Stimulated activated memory B cell treated with anti-CD40 and anti-IgM and Interleukin-4, amounts not matched to agents 10 μg/mL and 1 μg/mL and 100 μg/mL, for 72 hours (primary cell): ENCODE measurements around the gene SSTR1.
"Not testable (repeated sequence)": the region's sequence is repeated elsewhere in the genome, so short reads cannot be mapped to it uniquely, and the experiment has no call there.

Experiments
- ATAC-seq: fragments of 150-1000 bp; cut with Tn5 transposase; 2 replicates; pipeline ENCODE4 v1.10.0; 2021
- H3K27ac Mint-ChIP-seq: one replicate; pipeline ENCODE4 v1.8.0; 2022; ENCODE audit warnings: mild to moderate bottlenecking, mixed read lengths
- H3K27me3 Mint-ChIP-seq: one replicate; pipeline ENCODE4 v1.8.0; 2022; ENCODE audit warnings: mixed read lengths
- H3K36me3 Mint-ChIP-seq: one replicate; pipeline ENCODE4 v1.8.0; 2022; ENCODE audit warnings: mixed read lengths
- H3K4me1 Mint-ChIP-seq: one replicate; pipeline ENCODE4 v1.8.0; 2022; ENCODE audit warnings: mixed read lengths
- H3K4me3 Mint-ChIP-seq: one replicate; pipeline ENCODE4 v1.8.0; 2022; ENCODE audit warnings: mild to moderate bottlenecking, moderate library complexity, mixed read lengths
- H3K9me3 Mint-ChIP-seq: one replicate; pipeline ENCODE4 v1.8.0; 2022; ENCODE audit warnings: mixed read lengths

The SSTR1 gene

DNA sequence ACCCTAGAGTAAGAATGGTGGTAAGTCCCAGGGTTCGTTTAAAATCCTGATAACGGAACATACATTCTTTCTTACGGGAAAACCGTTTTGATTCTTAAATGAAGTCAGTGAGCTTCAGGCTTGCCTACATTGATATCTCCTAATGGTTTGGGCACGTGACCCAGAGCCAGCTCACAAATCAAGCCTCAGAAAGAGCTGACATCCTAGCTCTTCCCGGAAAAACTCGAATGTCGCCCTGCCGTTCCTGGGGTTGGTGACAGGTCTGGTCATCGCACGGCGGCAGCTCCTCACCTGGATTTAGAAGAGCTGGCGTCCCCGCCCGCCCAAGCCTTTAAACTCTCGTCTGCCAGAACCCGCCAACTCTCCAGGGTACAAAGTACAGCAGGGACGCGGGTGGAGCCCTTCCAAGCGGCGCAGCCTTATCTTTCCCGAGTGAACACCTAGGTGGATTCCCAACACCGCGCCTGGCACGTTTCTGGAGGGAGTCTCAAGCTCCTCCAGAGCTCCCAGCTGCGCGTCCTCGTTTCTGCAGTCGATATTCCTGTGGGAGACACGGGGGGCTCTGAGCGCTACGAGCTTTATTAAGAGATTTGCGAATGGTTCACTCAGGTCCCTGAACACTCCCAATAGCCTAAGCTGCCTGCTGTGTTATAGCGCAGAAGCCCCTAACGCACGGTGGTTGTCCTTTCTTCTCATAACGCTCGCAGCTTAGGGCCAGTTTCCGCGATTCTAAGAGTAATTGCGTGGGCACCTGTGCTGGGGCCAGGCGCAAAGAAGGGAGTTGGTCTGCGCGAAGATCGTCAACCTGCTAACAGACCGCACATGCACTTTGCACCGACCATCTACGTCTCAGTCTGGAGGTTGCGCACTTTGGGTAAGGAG is at the start of gene SSTR1:
SSTR1 (plus strand) TSS at position 169 of the 882 bp plus-strand sequence. CDS start 1,486 bp downstream, outside the sequence.
- Mint-ChIP-seq H3K27ac (no peak within 1 kb of the TSS), H3K27me3 (peaks cover 40% of the 10 kb centered on the region), H3K36me3 (no peaks in the 10 kb centered on the region), H3K4me3 (no peak within 1 kb of the TSS), H3K9me3 (peaks cover 17% of the 10 kb centered on the region), H3K4me1 (no peaks in the 10 kb centered on the region)
- no peak for ATAC-seq

- Mint-ChIP-seq H3K27me3 (no peaks in the 10 kb centered on the region), H3K27ac (no peak overlapping the region), H3K4me1 (no peaks in the 10 kb centered on the region), H3K36me3 (no peaks in the 10 kb centered on the region), H3K4me3 (no peak overlapping the region), H3K9me3 (no peaks in the 10 kb centered on the region)
- ATAC-seq = no peak
Measured at GRCh38 chr14:38158468-38158867, 49.2 kb upstream of the SSTR1 start.

GRCh38 chr14:38168416-38168815 is 39.3 kb upstream of the SSTR1 start:
- no peaks in the 10 kb centered on the region for H3K27me3 Mint-ChIP-seq
- H3K4me1 Mint-ChIP-seq = no peaks in the 10 kb centered on the region
- no peaks in the 10 kb centered on the region for H3K36me3 Mint-ChIP-seq
- H3K4me3 Mint-ChIP-seq = no peak overlapping the region
- H3K27ac Mint-ChIP-seq = no peak overlapping the region
- no peak for ATAC-seq
- H3K9me3 Mint-ChIP-seq = peaks cover 8% of the 10 kb centered on the region

DNA sequence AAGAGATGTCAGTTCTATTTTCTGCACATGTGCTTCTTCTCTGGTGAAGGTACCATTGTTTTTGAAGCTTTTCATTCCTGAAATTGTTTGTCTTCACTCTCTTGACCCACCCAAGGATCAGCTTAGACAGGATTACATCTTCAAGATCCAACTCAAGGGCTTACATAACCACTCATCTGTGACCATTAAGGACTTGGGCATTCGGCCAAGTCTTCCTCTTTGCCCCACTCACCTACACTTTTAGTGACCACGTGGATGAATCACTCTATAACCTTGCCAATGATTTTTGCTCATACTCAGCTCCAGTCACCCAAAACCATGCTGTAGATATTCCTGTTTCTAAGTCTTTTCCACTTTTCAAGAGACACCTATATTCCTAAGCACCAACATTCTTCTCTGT is 36.5 kb upstream of the SSTR1 start:
- H3K4me3 Mint-ChIP-seq = no peak overlapping the region
- H3K27me3 Mint-ChIP-seq = no peaks in the 10 kb centered on the region
- H3K27ac Mint-ChIP-seq = no peak overlapping the region
- no peaks in the 10 kb centered on the region for H3K4me1 Mint-ChIP-seq
- H3K9me3 Mint-ChIP-seq = peaks cover 10% of the 10 kb centered on the region
- no peaks in the 10 kb centered on the region for H3K36me3 Mint-ChIP-seq
- no peak for ATAC-seq

DNA sequence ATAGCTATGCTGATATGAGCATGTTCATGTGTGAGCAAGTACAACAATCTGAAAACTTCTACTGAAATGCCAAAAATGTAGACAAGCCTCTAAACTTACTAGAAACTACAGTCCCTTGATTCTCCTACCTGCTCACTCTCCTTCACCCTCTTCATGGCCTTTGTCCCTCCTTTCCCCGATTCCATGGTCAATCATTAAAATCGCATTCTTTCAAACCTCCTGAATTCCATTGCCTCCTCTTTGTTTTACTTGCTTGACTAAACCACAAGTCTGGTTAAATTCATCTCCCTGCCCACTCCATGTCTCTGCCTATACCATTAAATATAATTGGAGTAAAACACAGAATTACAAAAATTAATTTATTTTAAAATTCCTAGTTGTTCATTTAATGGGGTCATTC is 33.0 kb upstream of the SSTR1 start:
- peaks cover 17% of the 10 kb centered on the region for H3K9me3 Mint-ChIP-seq
- H3K4me3 Mint-ChIP-seq = no peak overlapping the region
- ATAC-seq = no peak
- H3K4me1 Mint-ChIP-seq = no peaks in the 10 kb centered on the region
- no peak overlapping the region for H3K27ac Mint-ChIP-seq
- H3K36me3 Mint-ChIP-seq = no peaks in the 10 kb centered on the region
- no peaks in the 10 kb centered on the region for H3K27me3 Mint-ChIP-seq

DNA sequence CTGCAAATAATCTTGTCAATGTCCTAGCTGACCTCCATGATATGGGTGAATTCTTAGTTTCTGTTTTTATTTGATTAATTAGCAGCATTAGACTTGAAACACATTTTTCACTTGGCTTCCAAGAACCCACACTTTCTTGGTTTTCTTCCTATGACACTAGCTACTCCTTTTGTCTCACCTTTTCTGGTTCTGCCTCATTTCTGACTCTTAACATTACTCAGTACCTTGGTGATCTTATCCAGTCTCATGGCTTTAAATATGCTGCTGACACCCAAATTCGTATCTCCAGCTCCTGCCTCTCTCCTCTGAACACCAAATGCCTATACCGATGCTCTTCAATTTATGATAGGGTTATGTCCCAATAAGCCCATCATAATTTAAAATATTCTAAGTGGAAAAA is 32.0 kb upstream of the SSTR1 start:
- Mint-ChIP-seq H3K9me3 (peaks cover 17% of the 10 kb centered on the region), H3K4me1 (no peaks in the 10 kb centered on the region), H3K36me3 (no peaks in the 10 kb centered on the region), H3K27me3 (no peaks in the 10 kb centered on the region), H3K27ac (no peak overlapping the region), H3K4me3 (no peak overlapping the region)
- ATAC-seq = no peak

GRCh38 chr14:38176379-38176778 is 31.3 kb upstream of the SSTR1 start:
- Mint-ChIP-seq H3K4me1 (no peaks in the 10 kb centered on the region), H3K9me3 (peaks cover 14% of the 10 kb centered on the region), H3K27me3 (no peaks in the 10 kb centered on the region), H3K4me3 (no peak overlapping the region), H3K27ac (no peak overlapping the region), H3K36me3 (no peaks in the 10 kb centered on the region)
- no peak for ATAC-seq

GRCh38 chr14:38184132-38184531 is 23.6 kb upstream of the SSTR1 start:
- H3K27me3 Mint-ChIP-seq = no peaks in the 10 kb centered on the region
- H3K4me3 Mint-ChIP-seq = no peak overlapping the region
- no peaks in the 10 kb centered on the region for H3K36me3 Mint-ChIP-seq
- peaks cover 8% of the 10 kb centered on the region for H3K9me3 Mint-ChIP-seq
- ATAC-seq = no peak
- no peak overlapping the region for H3K27ac Mint-ChIP-seq
- H3K4me1 Mint-ChIP-seq = no peaks in the 10 kb centered on the region

GRCh38 chr14:38185671-38186070 is 22.0 kb upstream of the SSTR1 start:
- Mint-ChIP-seq H3K36me3 (no peaks in the 10 kb centered on the region), H3K4me1 (no peaks in the 10 kb centered on the region), H3K27ac (no peak overlapping the region), H3K4me3 (no peak overlapping the region), H3K27me3 (no peaks in the 10 kb centered on the region), H3K9me3 (peaks cover 4% of the 10 kb centered on the region)
- ATAC-seq = no peak

DNA sequence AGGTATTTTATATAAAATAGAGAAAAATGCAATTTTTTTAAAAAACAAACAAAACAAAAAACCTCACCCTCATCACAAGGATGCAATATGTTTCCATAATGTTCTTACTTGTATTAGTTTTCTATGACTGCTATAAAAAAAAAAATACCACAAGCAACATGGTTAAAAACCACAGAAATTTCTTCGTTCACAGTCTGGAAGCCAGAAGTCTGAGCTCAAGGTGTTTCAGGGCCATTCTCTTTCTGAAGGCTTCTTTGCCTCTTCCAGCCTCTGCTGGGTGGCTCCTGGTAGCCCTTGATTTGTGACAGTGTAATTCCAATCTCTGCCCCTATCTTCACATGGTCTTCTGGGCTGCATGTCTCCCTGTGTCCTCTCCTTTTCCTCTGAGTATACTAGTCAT is 21.5 kb upstream of the SSTR1 start:
- Mint-ChIP-seq H3K27me3 (no peaks in the 10 kb centered on the region), H3K9me3 (peaks cover 4% of the 10 kb centered on the region), H3K27ac (no peak overlapping the region), H3K36me3 (no peaks in the 10 kb centered on the region), H3K4me1 (no peaks in the 10 kb centered on the region), H3K4me3 (no peak overlapping the region)
- ATAC-seq = no peak

DNA sequence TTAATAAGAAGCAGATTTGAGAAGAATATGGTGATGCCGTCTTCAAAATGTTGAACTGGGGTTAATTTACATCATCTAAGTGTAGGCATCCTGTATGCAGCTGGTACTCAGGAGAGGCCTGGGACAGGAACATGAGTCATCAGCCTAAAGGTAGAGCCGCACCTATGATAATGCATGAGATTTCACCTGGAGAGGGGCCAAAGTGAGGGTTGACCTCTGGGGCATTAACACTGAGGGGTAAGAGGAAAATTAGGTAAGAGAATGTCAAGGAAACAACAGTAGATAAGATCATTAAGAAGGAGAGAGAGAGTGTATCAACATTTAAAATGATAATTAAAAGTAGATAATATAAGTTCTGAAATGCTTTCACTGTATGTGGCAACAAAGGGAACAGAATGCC is 20.2 kb upstream of the SSTR1 start:
- peaks cover 9% of the 10 kb centered on the region for H3K9me3 Mint-ChIP-seq
- H3K36me3 Mint-ChIP-seq = no peaks in the 10 kb centered on the region
- no peak for ATAC-seq
- no peak overlapping the region for H3K27ac Mint-ChIP-seq
- no peaks in the 10 kb centered on the region for H3K27me3 Mint-ChIP-seq
- H3K4me3 Mint-ChIP-seq = no peak overlapping the region
- no peaks in the 10 kb centered on the region for H3K4me1 Mint-ChIP-seq

DNA sequence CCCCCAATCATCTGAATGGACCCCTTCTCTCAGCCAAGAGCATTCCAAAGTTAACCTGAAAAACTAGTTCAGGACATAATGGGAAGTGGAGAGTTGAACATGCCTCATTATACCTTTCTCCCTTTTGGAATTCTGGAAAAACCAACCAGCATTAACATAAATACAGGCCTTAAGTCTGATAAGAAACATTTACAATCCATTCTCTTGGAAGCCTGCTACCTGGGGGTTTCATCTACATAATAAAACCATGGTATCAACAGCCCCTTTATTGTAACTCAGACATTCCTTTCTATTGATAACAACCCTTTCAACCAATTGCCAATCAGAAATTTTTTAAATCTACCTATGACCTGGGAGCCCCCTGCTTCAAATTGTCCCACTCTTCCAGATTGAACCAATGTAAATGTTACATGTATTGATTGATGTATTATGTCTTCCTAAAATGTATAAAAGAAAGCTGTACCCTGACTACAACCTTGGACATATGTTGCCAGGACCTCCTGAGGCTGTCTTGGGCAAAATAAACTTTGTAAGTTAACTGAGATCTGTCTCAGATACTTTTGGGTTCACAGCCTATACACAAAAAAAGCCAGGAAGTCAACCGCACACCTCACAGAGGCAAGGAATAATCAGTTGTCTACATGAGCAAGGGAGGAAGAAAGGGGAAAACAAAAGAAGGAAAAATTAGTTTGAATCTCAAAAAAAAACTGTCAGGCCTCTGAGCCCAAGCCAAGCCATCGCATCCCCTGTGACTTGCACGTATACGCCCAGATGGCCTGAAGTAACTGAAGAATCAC is 17.6 kb upstream of the SSTR1 start:
- ATAC-seq = no peak
- H3K36me3 Mint-ChIP-seq = no peaks in the 10 kb centered on the region
- no peaks in the 10 kb centered on the region for H3K4me1 Mint-ChIP-seq
- no peak overlapping the region for H3K27ac Mint-ChIP-seq
- H3K4me3 Mint-ChIP-seq = no peak overlapping the region
- H3K27me3 Mint-ChIP-seq = no peaks in the 10 kb centered on the region
- H3K9me3 Mint-ChIP-seq = peaks cover 9% of the 10 kb centered on the region

- not testable (repeated sequence) for H3K36me3 Mint-ChIP-seq, H3K4me1 Mint-ChIP-seq, ATAC-seq, H3K27me3 Mint-ChIP-seq, H3K27ac Mint-ChIP-seq, H3K4me3 Mint-ChIP-seq, H3K9me3 Mint-ChIP-seq
Measured at GRCh38 chr14:38190846-38191245, 16.9 kb upstream of the SSTR1 start.

DNA sequence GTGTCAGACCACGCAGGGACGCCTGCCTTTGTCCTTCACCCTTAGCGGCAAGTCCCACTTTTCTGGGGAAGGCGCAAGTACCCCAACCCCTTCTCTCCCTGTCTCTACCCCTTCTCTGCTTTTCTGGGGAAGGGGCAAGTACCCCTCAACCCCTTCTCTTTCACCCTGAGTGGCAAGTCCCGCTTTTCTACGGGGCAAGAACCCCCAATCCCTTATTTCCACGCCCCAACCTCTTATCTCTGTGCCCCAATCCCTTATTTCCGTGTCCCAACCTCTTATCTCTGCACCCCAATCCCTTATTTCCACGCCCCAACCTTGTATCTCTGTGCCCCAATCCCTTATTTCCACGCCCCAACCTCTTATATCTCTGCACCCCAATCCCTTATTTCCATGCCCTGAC is 16.2 kb upstream of the SSTR1 start:
- not testable (repeated sequence) for ATAC-seq

GRCh38 chr14:38197001-38197783 is 10.5 kb upstream of the SSTR1 start:
- ATAC-seq = no peak
- Mint-ChIP-seq H3K27me3 (no peaks in the 10 kb centered on the region), H3K4me1 (no peaks in the 10 kb centered on the region), H3K27ac (no peak overlapping the region), H3K4me3 (no peak overlapping the region), H3K9me3 (peaks cover 6% of the 10 kb centered on the region), H3K36me3 (no peaks in the 10 kb centered on the region)

More for the DNA sequence above, 16.2 kb upstream of the SSTR1 start:
- H3K36me3 Mint-ChIP-seq, H3K4me3 Mint-ChIP-seq, H3K4me1 Mint-ChIP-seq, H3K27me3 Mint-ChIP-seq, H3K27ac Mint-ChIP-seq: not testable (repeated sequence)
- H3K9me3 Mint-ChIP-seq = peaks cover 11% of the 10 kb centered on the region
